HepG2 (cell line): Measurements from ENCODE around the gene LCLAT1. TPM values are rescaled to one million over a fixed set of nuclear protein-coding genes. Genes with fewer than 3 reads are reported as not detected.

ENCODE experiments used
- ATAC-seq: fragments of 200-7000 bp; cut with Tn5 transposase; 3 replicates; pipeline ENCODE4 v1.9.1; 2020; ENCODE audit warnings: mild to moderate bottlenecking, moderate library complexity
- BruUV-seq: library from RNA; stranded (reverse); fragments of 400-500 nt; replicated peaks from 2 replicates; lab custom pipeline; 2021; lab: Mats Ljungman, UMichigan
- CTCF ChIA-PET: fragments of 300-600 bp; formaldehyde crosslinking; extraction: SDS; loops from one replicate; lab custom pipeline; 2021; ENCODE audit warnings: low total read pairs, inconsistent platforms, low intra/inter-chr PET ratio; lab: Yijun Ruan, JAX
- POLR2A ChIA-PET: fragments of 350-600 bp; sonication (Branson Sonifier 250); formaldehyde crosslinking; loops from one replicate; lab custom pipeline; 2020; ENCODE audit warnings: antibody characterized with exemption, inconsistent platforms; lab: Yijun Ruan, JAX
- DNase-seq: peaks from one replicate; pipeline ENCODE4 v3.0.0-alpha.2; 2015; ENCODE audit warnings: low spot score
- FAIRE-seq: peaks from 3 replicates; lab custom pipeline; 2011; peaks lifted over from hg19 to GRCh38; lab: Jason Lieb, UNC
- H2AFZ ChIP-seq: one replicate; pipeline ENCODE4 v1.6.1; 2011; ENCODE audit warnings: low read length, inconsistent platforms
- H3K27ac ChIP-seq: fragments of 300-600 bp; 3 replicates; pipeline ENCODE4 v1.8.0; 2011; ENCODE audit warnings: mixed run types, mild to moderate bottlenecking, mixed read lengths, low read length, inconsistent platforms; ENCODE audit not compliant: insufficient read depth; ENCODE audit errors: extremely low read length
- H3K27me3 ChIP-seq, 2 experiments: fragments of 200-600 bp in 1 of 2; 2 replicates in 1 of 2; 3 replicates in 1 of 2; pipeline versions ENCODE4 v1.6.0 to v1.8.0; 2011; ENCODE audit warnings: low read length in 2 of 2, mild to moderate bottlenecking in 2 of 2, moderate library complexity in 2 of 2, inconsistent platforms in 1 of 2; ENCODE audit not compliant: insufficient read depth in 2 of 2, control insufficient read depth in 1 of 2
- H3K36me3 ChIP-seq, 2 experiments: fragments of 200-600 bp in 1 of 2; replicated peaks in 1 of 2; 2 replicates in 1 of 2; 3 replicates in 1 of 2; pipeline versions ENCODE4 v1.5.1 to v1.8.0; 2011; ENCODE audit warnings: low read length in 2 of 2, inconsistent platforms in 1 of 2; ENCODE audit not compliant: insufficient read depth in 2 of 2, control insufficient read depth in 1 of 2
- H3K4me1 ChIP-seq: 2 replicates; pipeline ENCODE4 v1.5.1; 2012; ENCODE audit warnings: low read length, inconsistent platforms; ENCODE audit not compliant: insufficient read depth
- H3K4me2 ChIP-seq: 2 replicates; pipeline ENCODE4 v1.6.0; 2011; ENCODE audit warnings: low read depth, low read length, inconsistent platforms
- H3K4me3 ChIP-seq, 3 experiments: fragments of 200-600 bp in 1 of 3; sonication (generic), shearing (Covaris generic) in 1 of 3; replicated peaks in 1 of 3; 2 replicates each; pipeline ENCODE4 v1.5.1; 2011 to 2016; ENCODE audit warnings: low read length in 3 of 3, inconsistent platforms in 2 of 3, low read depth in 2 of 3, mild to moderate bottlenecking in 2 of 3, control low read depth in 1 of 3, mixed read lengths in 1 of 3; ENCODE audit not compliant: insufficient read depth in 1 of 3
- H3K79me2 ChIP-seq: one replicate; pipeline ENCODE4 v1.6.1; 2011; ENCODE audit warnings: low read length, inconsistent platforms; ENCODE audit not compliant: insufficient read depth
- H3K9ac ChIP-seq: 2 replicates; pipeline ENCODE4 v1.6.0; 2011; ENCODE audit warnings: mild to moderate bottlenecking, low read depth, low read length, inconsistent platforms; ENCODE audit not compliant: insufficient read depth
- H3K9me3 ChIP-seq: 2 replicates; pipeline ENCODE4 v1.5.1; 2012; ENCODE audit warnings: mild to moderate bottlenecking, low read length
- H4K20me1 ChIP-seq: 2 replicates; pipeline ENCODE4 v1.6.0; 2011; ENCODE audit warnings: inconsistent platforms, mild to moderate bottlenecking, low read length, moderate library complexity; ENCODE audit not compliant: insufficient read depth
- ARNT2 ChIP-seq: sonication (generic); formaldehyde crosslinking; IDR thresholded peaks from 2 replicates; pipeline ENCODE4 v1.8.0; 2022; ENCODE audit warnings: mild to moderate bottlenecking, low read depth, missing genetic modification reagents, moderate library complexity
- ATF5 ChIP-seq: sonication (generic); formaldehyde crosslinking; IDR thresholded peaks from 2 replicates; pipeline ENCODE4 v1.4.0; 2020; ENCODE audit warnings: mild to moderate bottlenecking, low read depth, missing genetic modification reagents
- ATRX ChIP-seq: sonication (generic); formaldehyde crosslinking; IDR thresholded peaks from 2 replicates; pipeline ENCODE4 v1.4.0; 2020; ENCODE audit warnings: missing genetic modification reagents, borderline replicate concordance
- CBX5 ChIP-seq: sonication (generic); formaldehyde crosslinking; IDR thresholded peaks from 2 replicates; pipeline ENCODE4 v1.4.0; 2020; ENCODE audit warnings: missing genetic modification reagents, borderline replicate concordance
- HBP1 ChIP-seq: IDR thresholded peaks from 2 replicates; pipeline ENCODE4 v1.6.1; 2016; ENCODE audit warnings: low read depth, control low read depth
- HOXA7 ChIP-seq: sonication (generic); formaldehyde crosslinking; IDR thresholded peaks from 2 replicates; pipeline ENCODE4 v1.8.1; 2022; ENCODE audit warnings: mild to moderate bottlenecking, missing genetic modification reagents, moderate library complexity
- NFYC ChIP-seq: IDR thresholded peaks from 2 replicates; pipeline ENCODE4 v1.6.1; 2016; ENCODE audit warnings: missing genetic modification reagents, missing compliant biosample characterization
- PBX3 ChIP-seq: sonication (generic); formaldehyde crosslinking; IDR thresholded peaks from 2 replicates; pipeline ENCODE4 v1.8.1; 2023; ENCODE audit warnings: missing genetic modification reagents, inconsistent platforms, borderline replicate concordance
- RAD21 ChIP-seq: fragments of 450-650 bp; formaldehyde crosslinking; IDR thresholded peaks from 2 replicates; pipeline ENCODE4 v1.5.0; 2020; ENCODE audit warnings: mild to moderate bottlenecking
- SNAI1 ChIP-seq: sonication (generic); formaldehyde crosslinking; IDR thresholded peaks from 2 replicates; pipeline ENCODE4 v1.5.0; 2020; ENCODE audit warnings: mild to moderate bottlenecking, missing genetic modification reagents, borderline replicate concordance
- ZBTB3 ChIP-seq: sonication (generic); formaldehyde crosslinking; IDR thresholded peaks from 2 replicates; pipeline ENCODE4 v1.4.0; 2020; ENCODE audit warnings: low read depth, mild to moderate bottlenecking, moderate library complexity, missing genetic modification reagents, borderline replicate concordance
- ZBTB7A ChIP-seq: sonication (generic); formaldehyde crosslinking; IDR thresholded peaks from 2 replicates; pipeline ENCODE4 v1.8.0; 2022; ENCODE audit warnings: mild to moderate bottlenecking, missing genetic modification reagents
- ZEB1 ChIP-seq: IDR thresholded peaks from 2 replicates; pipeline ENCODE4 v1.6.1; 2012; ENCODE audit warnings: mild to moderate bottlenecking, low read depth, inconsistent platforms; ENCODE audit not compliant: insufficient replicate concordance
- ZNF768 ChIP-seq: sonication (generic); formaldehyde crosslinking; IDR thresholded peaks from 2 replicates; pipeline ENCODE4 v1.4.0; 2020; ENCODE audit warnings: missing genetic modification reagents
- ZNF883 ChIP-seq: sonication (generic); formaldehyde crosslinking; IDR thresholded peaks from 2 replicates; pipeline ENCODE4 v1.5.1; 2020; ENCODE audit warnings: mild to moderate bottlenecking, missing genetic modification reagents; ENCODE audit errors: not compliant biosample characterization
- ZSCAN12 ChIP-seq: sonication (generic); formaldehyde crosslinking; IDR thresholded peaks from 2 replicates; pipeline ENCODE4 v1.9.0; 2021; ENCODE audit warnings: mild to moderate bottlenecking, missing genetic modification reagents
- ZZZ3 ChIP-seq: sonication (generic); formaldehyde crosslinking; IDR thresholded peaks from 2 replicates; pipeline ENCODE4 v1.4.0; 2020; ENCODE audit warnings: missing genetic modification reagents, mild to moderate bottlenecking, borderline replicate concordance
- WGBS: methylation state at CpG from one replicate; pipeline ENCODE4 v1.1.6; 2017; ENCODE audit warnings: low lambda C conversion rate; 5-methylcytosine and 5-hydroxymethylcytosine counted together
- in situ Hi-C: cut with HindIII; loops from 2 replicates; pipeline ENCODE4 v1.10.0; 2017; ENCODE audit warnings: low pct_unique_long_range_greater_than_20kb; ENCODE audit not compliant: extremely low pct_ligation_motif_present
- intact Hi-C: fragments of 100-400 bp; cut with micrococcal nuclease; formaldehyde crosslinking; loops from one replicate; pipeline ENCODE4 v1.10.0; 2022; ENCODE audit not compliant: unreplicated experiment
- polyA plus RNA-seq, 8 experiments: library from polyadenylated mRNA; depleted of rRNA in 3 of 8; stranded (reverse) in 7 of 8; unstranded in 1 of 8; fragments of >200 nt; fragmentation: Illumina TruSeq in 4 of 8; extraction: Trizol in 4 of 8; gene quantifications; 2 replicates each; pipeline versions ENCODE4 v1.2.1 to v1.2.3, GENCODE V29; 2011 to 2016; ENCODE audit warnings: low read depth in 4 of 8, missing spikeins in 1 of 8, mixed read lengths in 1 of 8; ENCODE audit not compliant: insufficient read depth in 1 of 8
- total RNA-seq, 5 experiments: library from RNA; depleted of rRNA; stranded (reverse); fragments of >200 nt; fragmentation: Illumina TruSeq; extraction: Trizol; gene quantifications; 2 replicates each; pipeline ENCODE4 v1.2.3, GENCODE V29; 2016; ENCODE audit warnings: low read depth in 1 of 5

The LCLAT1 gene
- total and polyA plus RNA-seq, 2 of the 13 experiments (the other 11 are each of a cell fraction or from before 2014, with no cell fraction given): 18.0 to 28.0 TPM

GRCh38 chr2:30499681-30500080 lies 52.6 kb downstream of the LCLAT1 start:
- Histone ChIP-seq H3K27ac (no peak overlapping the region), H3K27me3 (no peaks in the 10 kb centered on the region), H3K79me2 (peaks cover 7% of the 10 kb centered on the region), H3K4me3 (no peak overlapping the region), H3K4me1 (peaks cover 2% of the 10 kb centered on the region), H2AFZ (no peak overlapping the region), H3K9ac (no peak overlapping the region), H3K36me3 (peaks cover 0 to 5% of the 10 kb centered on the region in 2 experiments; a peak in 2 of 5 replicates), H3K9me3 (peaks cover 31% of the 10 kb centered on the region), H4K20me1 (no peaks in the 10 kb centered on the region), H3K4me2 (no peak overlapping the region)
- intact Hi-C loops (no loop called here), in situ Hi-C loops (no loop called here)
- ChIA-PET POLR2A (no interaction called here), CTCF (no interaction called here)
- no peak for DNase-seq
- no TSS peak for BruUV-seq
- ATAC-seq: no peak
- no peak for FAIRE-seq
- TF ChIP-seq ZBTB3 (CRISPR knock-in tag) (no peak), SNAI1 (CRISPR knock-in tag) (no peak), NFYC (CRISPR knock-in tag) (no peak), HOXA7 (CRISPR knock-in tag) (no peak)

- POLR2A ChIA-PET: no interaction called here
- H3K79me2 ChIP-seq: peaks cover 7% of the 10 kb centered on the region
- no peak overlapping the region for H3K4me2 ChIP-seq
- CTCF ChIA-PET: no interaction called here
- intact Hi-C loops: no loop called here
- no peak overlapping the region for H3K9ac ChIP-seq
- BruUV-seq: no TSS peak
- DNase-seq (no peak), ATAC-seq (no peak), FAIRE-seq (no peak)
- H3K27me3 ChIP-seq: no peaks in the 10 kb centered on the region
- peaks cover 31% of the 10 kb centered on the region for H3K9me3 ChIP-seq
- peaks cover 12% of the 10 kb centered on the region for H3K4me1 ChIP-seq
- no peak overlapping the region for H3K4me3 ChIP-seq
- no peaks in the 10 kb centered on the region for H4K20me1 ChIP-seq
- in situ Hi-C loops: no loop called here
- peaks cover 0 to 5% of the 10 kb centered on the region in 2 experiments; a peak in 2 of 5 replicates for H3K36me3 ChIP-seq
- H3K27ac ChIP-seq: no peak overlapping the region
- H2AFZ ChIP-seq: no peak overlapping the region
- WGBS: 95% methylated on average over 6 of the region's 6 CpGs
- TF ChIP-seq RAD21 (CRISPR knock-in tag) (no peak), PBX3 (CRISPR knock-in tag) (no peak), ATRX (CRISPR knock-in tag) (no peak), ZNF883 (CRISPR knock-in tag) (no peak), ZSCAN12 (no peak), ZBTB7A (CRISPR knock-in tag) (no peak), CBX5 (no peak), ZNF768 (no peak), ZZZ3 (no peak), ZEB1 (no peak), HBP1 (CRISPR knock-in tag) (no peak), ATF5 (no peak), ARNT2 (CRISPR knock-in tag) (no peak)
Observed at GRCh38 chr2:30500699-30501098, 53.7 kb downstream of the LCLAT1 start.
